IMR-90 (cell line): ENCODE measurements around the gene RAB20.

ENCODE experiments used
- BHLHE40 ChIP-seq: fragments of 150-350 bp; IDR thresholded peaks from 2 replicates; pipeline ENCODE4 v1.6.1; 2016; ENCODE audit warnings: mild to moderate bottlenecking, low read depth, low read length
- MAZ ChIP-seq: IDR thresholded peaks from 2 replicates; pipeline ENCODE4 v1.6.1; 2012; ENCODE audit warnings: low read depth, mild to moderate bottlenecking, low read length, improper control_type of control experiment, moderate library complexity, borderline replicate concordance
- POLR2A ChIP-seq: IDR thresholded peaks from 2 replicates; pipeline ENCODE4 v1.6.1; 2012; ENCODE audit warnings: mild to moderate bottlenecking, low read depth, low read length
- TF ChIP-seq, protein P1 (sequence below): conservative IDR thresholded peaks from 2 replicates; pipeline ENCODE4 v1.5.1; 2012; ENCODE audit warnings: mild to moderate bottlenecking, low read depth, low read length, improper control_type of control experiment

DNA sequence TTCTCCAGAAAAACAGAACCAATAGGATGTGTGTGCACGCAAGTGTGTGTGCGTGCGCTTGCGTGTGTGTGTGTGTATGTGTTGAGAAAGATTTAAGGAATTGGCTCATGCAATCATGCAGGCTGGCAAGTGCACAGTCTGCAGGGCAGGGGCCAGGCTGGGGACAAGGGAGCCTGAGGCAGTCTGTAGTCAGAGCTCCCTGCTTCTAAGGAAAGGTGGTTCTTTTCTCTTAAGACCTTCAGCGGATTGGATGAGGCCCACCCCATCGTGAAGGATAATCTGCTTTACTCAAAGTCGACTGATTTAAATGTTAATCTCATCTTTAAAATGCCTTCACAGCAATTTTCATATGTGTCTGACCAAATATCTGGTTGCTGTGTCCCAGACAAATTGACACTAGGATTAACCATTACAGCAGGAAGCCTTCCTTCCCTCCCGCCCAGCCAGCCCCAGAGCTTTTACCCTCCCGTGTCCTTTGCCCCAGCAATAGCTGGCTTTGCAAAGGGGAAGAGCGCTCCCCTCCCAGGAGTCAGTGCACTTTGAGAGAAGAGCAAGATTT is 38.8 kb upstream of the RAB20 start:
- TF ChIP-seq BHLHE40 (no peak), MAZ (no peak), POLR2A (no peak)
- TF ChIP-seq, protein P1, sequence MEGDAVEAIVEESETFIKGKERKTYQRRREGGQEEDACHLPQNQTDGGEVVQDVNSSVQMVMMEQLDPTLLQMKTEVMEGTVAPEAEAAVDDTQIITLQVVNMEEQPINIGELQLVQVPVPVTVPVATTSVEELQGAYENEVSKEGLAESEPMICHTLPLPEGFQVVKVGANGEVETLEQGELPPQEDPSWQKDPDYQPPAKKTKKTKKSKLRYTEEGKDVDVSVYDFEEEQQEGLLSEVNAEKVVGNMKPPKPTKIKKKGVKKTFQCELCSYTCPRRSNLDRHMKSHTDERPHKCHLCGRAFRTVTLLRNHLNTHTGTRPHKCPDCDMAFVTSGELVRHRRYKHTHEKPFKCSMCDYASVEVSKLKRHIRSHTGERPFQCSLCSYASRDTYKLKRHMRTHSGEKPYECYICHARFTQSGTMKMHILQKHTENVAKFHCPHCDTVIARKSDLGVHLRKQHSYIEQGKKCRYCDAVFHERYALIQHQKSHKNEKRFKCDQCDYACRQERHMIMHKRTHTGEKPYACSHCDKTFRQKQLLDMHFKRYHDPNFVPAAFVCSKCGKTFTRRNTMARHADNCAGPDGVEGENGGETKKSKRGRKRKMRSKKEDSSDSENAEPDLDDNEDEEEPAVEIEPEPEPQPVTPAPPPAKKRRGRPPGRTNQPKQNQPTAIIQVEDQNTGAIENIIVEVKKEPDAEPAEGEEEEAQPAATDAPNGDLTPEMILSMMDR: no peak
